WTC11 (cell line): Measurements from ENCODE around the gene FGF8. TPM values are rescaled to one million over a fixed set of nuclear protein-coding genes. Genes with fewer than 3 reads are reported as not detected.

Experiments used
- ATAC-seq: fragments of 200-7000 bp; cut with Tn5 transposase; 2 replicates; pipeline ENCODE4 v1.10.0; 2021; ENCODE audit warnings: mild to moderate bottlenecking, moderate library complexity
- CTCF ChIA-PET: fragments of 300-600 bp; sonication (Branson Sonifier 250); formaldehyde crosslinking; loops from one replicate; lab custom pipeline; 2021; ENCODE audit warnings: antibody characterized with exemption; lab: Charles Lee
- POLR2A ChIA-PET: fragments of 350-600 bp; sonication (Branson Sonifier 250); formaldehyde crosslinking; loops from one replicate; lab custom pipeline; 2021; ENCODE audit warnings: antibody characterized with exemption; lab: Charles Lee
- DNase-seq: peaks from one replicate; pipeline ENCODE4 v3.0.0; 2021; ENCODE audit warnings: low spot score
- H3K27ac Mint-ChIP-seq: 2 replicates; pipeline ENCODE4 v1.8.0; 2021; ENCODE audit warnings: mixed read lengths
- H3K27me3 Mint-ChIP-seq: 2 replicates; pipeline ENCODE4 v1.8.0; 2021; ENCODE audit warnings: low read depth, mild to moderate bottlenecking, moderate library complexity, mixed read lengths
- H3K36me3 Mint-ChIP-seq: 2 replicates; pipeline ENCODE4 v1.8.0; 2021; ENCODE audit warnings: mixed read lengths
- H3K4me1 Mint-ChIP-seq: 2 replicates; pipeline ENCODE4 v1.8.0; 2022; ENCODE audit warnings: mixed read lengths
- H3K4me3 Mint-ChIP-seq: 2 replicates; pipeline ENCODE4 v1.8.0; 2021; ENCODE audit warnings: mild to moderate bottlenecking, moderate library complexity, mixed read lengths
- H3K9me3 Mint-ChIP-seq: 2 replicates; pipeline ENCODE4 v1.8.0; 2021; ENCODE audit warnings: mixed read lengths
- GABPB1 ChIP-seq: sonication (generic); formaldehyde crosslinking; IDR thresholded peaks from 2 replicates; pipeline ENCODE4 v1.8.1; 2023; ENCODE audit warnings: mild to moderate bottlenecking, missing genetic modification reagents
- HMGXB4 ChIP-seq: sonication (generic); formaldehyde crosslinking; IDR thresholded peaks from 2 replicates; pipeline ENCODE4 v1.8.1; 2023; ENCODE audit warnings: mild to moderate bottlenecking, moderate library complexity, missing genetic modification reagents
- NR3C1 ChIP-seq: sonication (generic); formaldehyde crosslinking; conservative IDR thresholded peaks from 2 replicates; pipeline ENCODE4 v1.8.1; 2023; ENCODE audit warnings: low read depth, mild to moderate bottlenecking, missing genetic modification reagents
- PRDM15 ChIP-seq: sonication (generic); formaldehyde crosslinking; IDR thresholded peaks from 2 replicates; pipeline ENCODE4 v1.8.0; 2022; ENCODE audit warnings: missing genetic modification reagents
- SMAD3 ChIP-seq: sonication (generic); formaldehyde crosslinking; IDR thresholded peaks from 2 replicates; pipeline ENCODE4 v1.8.0; 2022; ENCODE audit warnings: missing genetic modification reagents, mild to moderate bottlenecking, borderline replicate concordance
- USF2 ChIP-seq: sonication (generic); formaldehyde crosslinking; IDR thresholded peaks from 2 replicates; pipeline ENCODE4 v1.8.1; 2023; ENCODE audit warnings: mild to moderate bottlenecking, missing genetic modification reagents, moderate library complexity
- ZNF219 ChIP-seq: sonication (generic); formaldehyde crosslinking; IDR thresholded peaks from 2 replicates; pipeline ENCODE4 v1.8.0; 2023; ENCODE audit warnings: missing genetic modification reagents, mild to moderate bottlenecking, borderline replicate concordance
- ZNF281 ChIP-seq: sonication (generic); formaldehyde crosslinking; IDR thresholded peaks from 2 replicates; pipeline ENCODE4 v1.8.0; 2023; ENCODE audit warnings: mild to moderate bottlenecking, missing genetic modification reagents
- total RNA-seq: library from RNA; stranded (reverse); gene quantifications from 3 replicates; pipeline ENCODE4 v1.2.3, GENCODE V29; 2021
- TF ChIP-seq, protein P1 (sequence below): sonication (generic); formaldehyde crosslinking; conservative IDR thresholded peaks from 2 replicates; pipeline ENCODE4 v1.8.1; 2023; ENCODE audit warnings: mild to moderate bottlenecking, low read depth, missing genetic modification reagents, moderate library complexity
- TF ChIP-seq, protein P2 (sequence below): fragments of 250-450 bp; sonication (Bioruptor Pico); IDR thresholded peaks from 2 replicates; pipeline ENCODE4 v1.9.0; 2021; ENCODE audit warnings: mild to moderate bottlenecking
- TF ChIP-seq, protein P3 (sequence below): sonication (generic); formaldehyde crosslinking; IDR thresholded peaks from 2 replicates; pipeline ENCODE4 v1.8.0; 2023; ENCODE audit warnings: missing genetic modification reagents

FGF8 gene
- total RNA-seq, 1 experiment from 2014 or later = 28.9 TPM

GRCh38 chr10:101803511-101803910 is 27.6 kb upstream of the FGF8 start:
- no peak for ATAC-seq
- H3K4me1 Mint-ChIP-seq = no peaks in the 10 kb centered on the region
- H3K27ac Mint-ChIP-seq = no peak overlapping the region
- DNase-seq = no peak
- H3K4me3 Mint-ChIP-seq = no peak overlapping the region
- TF ChIP-seq, protein P1, sequence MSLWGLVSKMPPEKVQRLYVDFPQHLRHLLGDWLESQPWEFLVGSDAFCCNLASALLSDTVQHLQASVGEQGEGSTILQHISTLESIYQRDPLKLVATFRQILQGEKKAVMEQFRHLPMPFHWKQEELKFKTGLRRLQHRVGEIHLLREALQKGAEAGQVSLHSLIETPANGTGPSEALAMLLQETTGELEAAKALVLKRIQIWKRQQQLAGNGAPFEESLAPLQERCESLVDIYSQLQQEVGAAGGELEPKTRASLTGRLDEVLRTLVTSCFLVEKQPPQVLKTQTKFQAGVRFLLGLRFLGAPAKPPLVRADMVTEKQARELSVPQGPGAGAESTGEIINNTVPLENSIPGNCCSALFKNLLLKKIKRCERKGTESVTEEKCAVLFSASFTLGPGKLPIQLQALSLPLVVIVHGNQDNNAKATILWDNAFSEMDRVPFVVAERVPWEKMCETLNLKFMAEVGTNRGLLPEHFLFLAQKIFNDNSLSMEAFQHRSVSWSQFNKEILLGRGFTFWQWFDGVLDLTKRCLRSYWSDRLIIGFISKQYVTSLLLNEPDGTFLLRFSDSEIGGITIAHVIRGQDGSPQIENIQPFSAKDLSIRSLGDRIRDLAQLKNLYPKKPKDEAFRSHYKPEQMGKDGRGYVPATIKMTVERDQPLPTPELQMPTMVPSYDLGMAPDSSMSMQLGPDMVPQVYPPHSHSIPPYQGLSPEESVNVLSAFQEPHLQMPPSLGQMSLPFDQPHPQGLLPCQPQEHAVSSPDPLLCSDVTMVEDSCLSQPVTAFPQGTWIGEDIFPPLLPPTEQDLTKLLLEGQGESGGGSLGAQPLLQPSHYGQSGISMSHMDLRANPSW (CRISPR knock-in tag) = no peak
- TF ChIP-seq, protein P2, sequence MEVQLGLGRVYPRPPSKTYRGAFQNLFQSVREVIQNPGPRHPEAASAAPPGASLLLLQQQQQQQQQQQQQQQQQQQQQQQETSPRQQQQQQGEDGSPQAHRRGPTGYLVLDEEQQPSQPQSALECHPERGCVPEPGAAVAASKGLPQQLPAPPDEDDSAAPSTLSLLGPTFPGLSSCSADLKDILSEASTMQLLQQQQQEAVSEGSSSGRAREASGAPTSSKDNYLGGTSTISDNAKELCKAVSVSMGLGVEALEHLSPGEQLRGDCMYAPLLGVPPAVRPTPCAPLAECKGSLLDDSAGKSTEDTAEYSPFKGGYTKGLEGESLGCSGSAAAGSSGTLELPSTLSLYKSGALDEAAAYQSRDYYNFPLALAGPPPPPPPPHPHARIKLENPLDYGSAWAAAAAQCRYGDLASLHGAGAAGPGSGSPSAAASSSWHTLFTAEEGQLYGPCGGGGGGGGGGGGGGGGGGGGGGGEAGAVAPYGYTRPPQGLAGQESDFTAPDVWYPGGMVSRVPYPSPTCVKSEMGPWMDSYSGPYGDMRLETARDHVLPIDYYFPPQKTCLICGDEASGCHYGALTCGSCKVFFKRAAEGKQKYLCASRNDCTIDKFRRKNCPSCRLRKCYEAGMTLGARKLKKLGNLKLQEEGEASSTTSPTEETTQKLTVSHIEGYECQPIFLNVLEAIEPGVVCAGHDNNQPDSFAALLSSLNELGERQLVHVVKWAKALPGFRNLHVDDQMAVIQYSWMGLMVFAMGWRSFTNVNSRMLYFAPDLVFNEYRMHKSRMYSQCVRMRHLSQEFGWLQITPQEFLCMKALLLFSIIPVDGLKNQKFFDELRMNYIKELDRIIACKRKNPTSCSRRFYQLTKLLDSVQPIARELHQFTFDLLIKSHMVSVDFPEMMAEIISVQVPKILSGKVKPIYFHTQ (CRISPR knock-in tag) = no peak
- ChIA-PET CTCF (interaction anchor here (0.7 to 0.8 kb wide), 2 partner anchors 38 to 195 kb away, joined by 4 to 5 read pairs; no protein-coding TSS in a partner anchor), POLR2A (interaction anchor here (0.7 kb wide), 1 partner anchor 10 kb away, joined by 5 read pairs; no protein-coding TSS in a partner anchor)
- H3K36me3 Mint-ChIP-seq = peaks cover 82% of the 10 kb centered on the region
- H3K27me3 Mint-ChIP-seq = no peaks in the 10 kb centered on the region
- no peaks in the 10 kb centered on the region for H3K9me3 Mint-ChIP-seq

- peaks cover 87% of the 10 kb centered on the region for H3K36me3 Mint-ChIP-seq
- no peak overlapping the region for H3K4me3 Mint-ChIP-seq
- TF ChIP-seq, protein P3, sequence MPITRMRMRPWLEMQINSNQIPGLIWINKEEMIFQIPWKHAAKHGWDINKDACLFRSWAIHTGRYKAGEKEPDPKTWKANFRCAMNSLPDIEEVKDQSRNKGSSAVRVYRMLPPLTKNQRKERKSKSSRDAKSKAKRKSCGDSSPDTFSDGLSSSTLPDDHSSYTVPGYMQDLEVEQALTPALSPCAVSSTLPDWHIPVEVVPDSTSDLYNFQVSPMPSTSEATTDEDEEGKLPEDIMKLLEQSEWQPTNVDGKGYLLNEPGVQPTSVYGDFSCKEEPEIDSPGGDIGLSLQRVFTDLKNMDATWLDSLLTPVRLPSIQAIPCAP (CRISPR knock-in tag) = no peak
- no peak for TF ChIP-seq SMAD3 (CRISPR knock-in tag)
- TF ChIP-seq HMGXB4 = no peak
- no peak for TF ChIP-seq ZNF281 (CRISPR knock-in tag)
- no peak for TF ChIP-seq ZNF219 (CRISPR knock-in tag)
- no peak for TF ChIP-seq NR3C1
- TF ChIP-seq PRDM15 (CRISPR knock-in tag) = no peak
- TF ChIP-seq USF2 (CRISPR knock-in tag) = no peak
- TF ChIP-seq GABPB1 (CRISPR knock-in tag) = no peak
- TF ChIP-seq, all 79 proteins: peak for 0
- POLR2A ChIA-PET = interaction anchor here (0.7 to 1.1 kb wide), 5 partner anchors 15 to 1295 kb away, joined by 3 to 5 read pairs (median 3); no protein-coding TSS in a partner anchor
- H3K4me1 Mint-ChIP-seq = no peaks in the 10 kb centered on the region
- DNase-seq (no peak), ATAC-seq (no peak)
- CTCF ChIA-PET = interaction anchor here (0.8 to 2.1 kb wide), 3 partner anchors 24 to 195 kb away, joined by 3 to 5 read pairs (median 5); no protein-coding TSS in a partner anchor
- H3K9me3 Mint-ChIP-seq = no peaks in the 10 kb centered on the region
- 0 out of 2 replicates have a peak overlapping the region, but pooled peaks have one; percentile 16 for H3K27ac Mint-ChIP-seq
- no peaks in the 10 kb centered on the region for H3K27me3 Mint-ChIP-seq
Measured at GRCh38 chr10:101797403-101798059, 21.6 kb upstream of the FGF8 start.
